NOMO-1 treated with DMSO at 0.1 percent for 48 hours (cell line): ENCODE results near the gene UBR4.

Experiments
- DNase-seq: peaks from one replicate; lab custom pipeline; 2025; ENCODE audit not compliant: unreplicated experiment; lab: John Stamatoyannopoulos, UW

UBR4 gene

GRCh38 chr1:19074361-19074901 is 135.6 kb downstream of the UBR4 start:
- DNase-seq: no peak

- DNase-seq: no peak
These were observed 136.5 kb downstream of the UBR4 start for GRCh38 chr1:19073311-19074186.

- no peak for DNase-seq
These were observed 137.6 kb downstream of the UBR4 start for GRCh38 chr1:19072285-19072981.

GRCh38 chr1:19071674-19072281 is 138.3 kb downstream of the UBR4 start:
- no peak for DNase-seq

- no peak for DNase-seq
These were observed 139.0 kb downstream of the UBR4 start for GRCh38 chr1:19070891-19071621.

GRCh38 chr1:19070197-19070651 is 139.8 kb downstream of the UBR4 start:
- DNase-seq: no peak

- DNase-seq: no peak
These were observed 141.3 kb downstream of the UBR4 start for GRCh38 chr1:19068639-19069276.

GRCh38 chr1:19067912-19068638 is 142.0 kb downstream of the UBR4 start:
- no peak for DNase-seq

GRCh38 chr1:19067182-19067911 is 142.7 kb downstream of the UBR4 start:
- DNase-seq: no peak

GRCh38 chr1:19066874-19067181 is 143.2 kb downstream of the UBR4 start:
- no peak for DNase-seq

- no peak for DNase-seq
These were observed 143.7 kb downstream of the UBR4 start for GRCh38 chr1:19066248-19066873.

- no peak for DNase-seq
These were observed 144.4 kb downstream of the UBR4 start for GRCh38 chr1:19065526-19066247.

GRCh38 chr1:19064906-19065450 is 145.1 kb downstream of the UBR4 start:
- DNase-seq: no peak

GRCh38 chr1:19063122-19063521 is 146.9 kb downstream of the UBR4 start:
- DNase-seq: no peak

GRCh38 chr1:19062258-19063029 is 147.6 kb downstream of the UBR4 start:
- no peak for DNase-seq

- no peak for DNase-seq
These were observed 148.3 kb downstream of the UBR4 start for GRCh38 chr1:19061798-19062197.

- DNase-seq: no peak
These were observed 148.7 kb downstream of the UBR4 start for GRCh38 chr1:19061343-19061742.
